ENCODE measurements around the gene NR2C2AP.
"Not testable (repeated sequence)": the region's sequence is repeated elsewhere in the genome, so short reads cannot be mapped to it uniquely, and the experiment has no call there.

NR2C2AP gene

DNA sequence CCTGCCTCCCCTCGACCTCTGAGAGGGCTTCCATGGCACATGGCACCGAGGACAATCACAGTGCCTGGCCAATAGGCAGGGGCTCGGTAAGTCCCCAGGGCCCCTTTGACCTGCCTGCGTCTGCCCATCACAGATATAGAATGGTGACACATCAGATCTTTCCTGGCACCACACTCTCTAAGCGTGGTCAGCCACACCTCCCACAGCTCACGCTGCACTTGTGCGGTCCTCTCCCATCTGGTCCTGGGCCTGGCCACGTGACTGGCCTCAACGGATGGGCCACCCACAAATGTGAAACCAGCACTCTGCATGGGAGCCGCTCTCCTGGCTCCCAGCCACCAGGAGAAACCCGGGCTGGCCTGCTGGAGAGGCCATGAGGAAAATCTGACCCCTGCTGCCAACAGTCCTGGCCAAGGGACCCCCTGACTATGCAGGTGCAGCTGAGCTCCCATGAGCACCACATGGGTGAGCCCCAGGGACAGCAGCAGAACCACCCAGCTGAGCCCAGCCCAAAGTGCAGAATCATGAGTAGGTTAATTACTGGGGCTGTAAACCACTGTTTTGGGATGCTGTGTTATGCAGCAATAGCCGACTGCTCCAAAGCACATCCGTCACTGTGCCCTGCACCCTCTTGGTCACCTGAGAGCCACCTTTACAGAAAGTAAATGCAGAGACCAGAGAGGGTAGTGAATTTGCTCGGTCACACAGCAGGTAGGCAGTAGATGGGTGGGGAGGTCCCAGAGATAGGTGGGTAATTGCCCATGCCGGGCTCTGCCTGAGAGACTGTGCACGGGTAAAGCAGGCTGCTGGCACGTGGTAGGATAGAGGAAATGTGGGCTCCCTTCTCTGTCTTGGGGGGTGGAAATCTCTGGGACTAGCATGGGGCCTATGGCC, 23.4 kb downstream of the NR2C2AP start:
- no peak for DNase-seq

DNA sequence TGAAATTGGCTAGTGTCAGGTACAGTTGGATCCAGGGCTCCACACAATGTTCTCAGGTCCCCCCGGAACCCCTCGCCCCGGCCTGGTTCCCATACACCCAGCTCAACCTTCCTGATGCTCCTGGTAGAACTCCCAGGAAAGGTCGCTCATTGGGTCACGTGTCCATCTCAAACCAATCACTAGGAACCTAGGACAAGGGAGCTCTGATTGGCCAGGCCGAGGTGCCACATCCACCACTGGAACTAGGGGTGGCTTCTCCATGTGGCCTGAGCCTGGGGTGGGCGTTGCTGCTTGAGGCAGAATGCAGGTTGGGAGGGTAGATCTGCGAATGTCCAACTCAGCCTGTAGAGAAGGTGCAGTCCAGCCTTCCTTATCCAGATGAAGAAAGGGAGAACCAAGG, 26.3 kb downstream of the NR2C2AP start:
- DNase-seq: no peak

DNA sequence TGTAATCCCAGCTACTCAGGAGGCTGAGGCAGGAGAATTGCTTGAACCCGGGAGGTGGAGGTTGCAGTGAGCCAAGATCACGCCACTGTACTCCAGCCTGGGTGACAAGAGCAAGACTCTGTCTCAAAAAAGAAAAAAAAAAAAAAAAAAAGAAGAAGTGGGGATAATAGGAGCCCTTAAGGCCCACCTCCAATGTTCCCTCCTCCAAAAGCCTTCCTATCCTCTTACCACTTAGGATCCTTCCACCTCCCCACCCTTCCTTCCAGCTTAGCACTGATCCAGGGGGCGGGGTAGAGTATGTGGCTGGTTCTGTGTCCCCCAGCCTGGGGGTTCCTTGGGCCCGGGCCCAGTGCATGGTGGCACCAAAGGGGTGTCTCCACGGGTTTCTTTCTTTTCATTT, 30.0 kb downstream of the NR2C2AP start:
- DNase-seq: not testable (repeated sequence)

DNA sequence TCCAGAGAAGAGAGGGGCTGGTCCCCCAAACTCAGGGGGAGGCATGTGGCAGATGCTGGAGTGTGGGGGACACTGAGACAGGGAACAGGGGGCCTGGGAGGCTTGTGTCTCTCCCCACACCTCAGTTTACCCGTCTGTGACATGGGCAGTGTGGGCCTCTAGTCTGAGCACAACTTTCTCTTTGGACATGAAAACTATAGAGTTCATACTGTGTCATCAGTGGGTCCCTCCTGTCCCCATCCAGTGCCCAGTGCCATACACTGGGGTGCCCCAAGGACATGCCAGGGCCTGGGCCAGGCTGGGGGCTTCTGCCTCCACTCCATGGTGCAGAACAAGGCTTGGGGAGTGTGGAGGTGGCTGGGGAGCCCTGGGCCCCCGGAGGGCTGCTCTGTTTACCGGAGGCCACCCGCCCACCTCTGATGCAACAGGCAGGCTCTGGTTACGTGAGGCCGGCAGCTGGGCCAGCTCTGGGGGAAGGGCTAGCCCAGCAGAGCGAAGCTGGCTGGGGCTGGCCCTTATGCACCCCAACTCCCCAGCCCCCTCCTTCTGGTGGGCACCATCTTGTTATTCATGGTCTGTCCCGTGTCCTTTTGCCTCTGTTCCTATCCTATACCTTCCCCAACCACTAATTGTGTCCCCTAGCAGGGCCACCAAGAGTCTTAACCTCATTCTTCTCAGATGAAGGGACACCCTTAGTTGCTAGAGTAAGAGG, 31.2 kb downstream of the NR2C2AP start:
- DNase-seq: peak in 1 of 2 donors; percentile 8

DNA sequence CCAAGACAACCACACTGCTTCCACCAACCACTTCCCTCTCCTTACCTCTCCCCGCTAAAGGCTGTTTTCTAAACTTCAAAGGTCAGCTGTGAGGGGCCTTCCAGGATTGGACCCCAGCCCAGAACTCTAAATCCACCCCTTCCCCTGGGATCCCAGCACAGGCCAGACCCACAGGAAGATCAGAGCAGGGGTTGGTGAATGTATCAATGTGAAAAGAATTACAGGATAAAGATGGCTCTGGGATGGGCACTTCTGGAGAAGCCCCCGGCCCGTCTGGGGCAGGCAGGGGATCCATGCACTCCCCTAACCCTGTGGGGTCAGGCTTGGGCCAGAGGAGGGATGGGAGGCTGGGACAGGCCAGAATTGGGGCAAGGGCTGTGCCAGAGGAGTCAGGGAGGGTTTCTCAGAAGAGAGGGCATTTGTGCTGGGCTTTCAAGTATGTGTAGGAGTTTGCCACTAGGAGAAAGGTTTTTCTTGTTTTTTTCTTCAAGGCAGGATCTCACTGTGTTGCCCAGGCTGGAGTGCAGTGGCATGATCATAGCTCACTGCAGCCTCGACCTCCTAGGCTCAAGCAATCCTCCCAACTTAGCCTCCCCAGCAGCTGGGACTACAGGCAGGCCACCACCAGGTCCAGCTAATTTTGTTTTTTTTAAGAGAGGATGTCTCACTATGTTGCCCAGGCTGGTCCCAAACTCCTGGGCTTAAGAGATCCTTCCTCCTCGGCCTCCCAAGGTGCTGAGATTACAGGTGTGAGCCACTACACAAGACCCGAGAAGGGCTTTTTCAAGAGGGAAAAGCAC, 32.1 kb downstream of the NR2C2AP start:
- no peak for DNase-seq

DNA sequence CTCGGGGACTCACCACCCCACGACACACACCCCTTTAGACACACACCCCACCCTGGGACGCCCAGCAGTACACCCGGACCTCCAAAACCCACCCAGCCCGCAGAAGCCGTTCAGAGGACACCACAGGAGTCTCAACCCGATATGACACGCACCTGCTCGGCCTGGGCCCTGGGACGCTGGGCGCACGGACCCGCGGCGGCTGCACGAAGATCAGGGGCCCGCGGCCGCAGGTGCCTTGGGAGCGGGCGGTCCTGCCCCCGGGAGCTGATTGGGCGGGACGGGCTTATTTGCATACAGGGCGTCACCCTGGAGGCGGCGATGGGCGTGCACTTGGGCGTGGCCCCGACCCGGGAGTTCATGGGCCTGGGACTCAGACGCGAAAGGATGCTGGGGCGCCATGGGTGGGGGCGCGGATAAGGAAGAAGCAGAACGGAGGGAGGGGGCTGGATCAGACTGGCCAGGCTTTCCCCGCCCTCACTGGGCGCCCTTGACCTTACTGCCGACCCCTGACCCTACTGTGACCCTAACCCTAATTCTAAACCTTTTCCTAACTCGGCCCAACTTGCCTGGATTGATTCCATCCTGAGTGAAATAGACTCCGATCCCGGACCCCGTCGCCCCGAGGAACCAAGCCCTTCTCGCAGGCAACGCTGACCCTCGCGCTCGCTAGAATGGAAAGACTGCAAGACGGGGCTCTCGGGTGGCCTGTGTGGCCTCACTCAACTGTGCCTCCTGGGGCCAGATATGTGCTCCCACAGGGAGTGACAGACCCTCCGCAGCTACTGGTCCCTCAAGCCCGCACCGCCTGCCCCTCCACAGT, 33.0 kb downstream of the NR2C2AP start, which contains the start of gene MEF2B:
MEF2B (minus strand) TSS at position 211 of the 820 bp plus-strand sequence. CDS start 19,528 bp downstream, outside the sequence.
- peak; percentile 26 to 49 for DNase-seq

DNA sequence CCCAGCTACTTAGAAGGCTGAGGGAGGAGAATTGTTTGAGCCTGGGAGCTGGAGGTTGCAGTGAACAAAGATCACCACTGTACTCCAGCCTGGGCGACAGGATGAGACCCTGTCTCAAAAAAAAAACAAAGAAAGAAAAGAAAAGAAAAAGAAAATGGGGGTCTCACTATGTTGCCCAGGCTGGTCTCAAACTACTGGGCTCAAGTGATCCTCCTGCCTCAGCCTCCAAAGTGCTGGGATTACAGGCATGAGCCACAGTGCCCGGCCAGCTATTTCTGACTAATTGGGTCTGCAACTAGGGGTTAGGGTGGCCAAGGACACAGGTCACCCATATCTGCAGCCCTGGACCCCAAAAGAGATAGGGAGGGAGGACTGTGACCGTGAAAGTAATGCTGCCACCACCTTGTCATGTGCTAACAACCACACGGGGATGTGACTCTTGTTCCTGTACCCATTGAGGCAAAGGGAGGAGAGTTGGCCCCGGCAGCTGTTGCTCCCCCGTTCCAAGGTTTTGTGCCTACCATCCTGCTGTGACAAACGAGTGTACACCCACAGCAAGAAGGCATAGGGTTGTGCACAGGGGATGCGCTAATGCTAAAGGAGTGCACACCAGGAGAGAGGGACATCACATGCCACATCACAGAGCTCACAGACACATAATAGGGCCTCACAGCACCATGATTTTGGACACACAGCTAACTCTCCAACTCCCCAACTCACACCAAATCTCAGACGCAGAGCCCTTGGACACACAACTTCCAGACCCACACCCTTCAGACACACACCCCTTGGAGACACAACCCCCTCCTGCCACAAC, 33.8 kb downstream of the NR2C2AP start:
- DNase-seq: no peak

DNA sequence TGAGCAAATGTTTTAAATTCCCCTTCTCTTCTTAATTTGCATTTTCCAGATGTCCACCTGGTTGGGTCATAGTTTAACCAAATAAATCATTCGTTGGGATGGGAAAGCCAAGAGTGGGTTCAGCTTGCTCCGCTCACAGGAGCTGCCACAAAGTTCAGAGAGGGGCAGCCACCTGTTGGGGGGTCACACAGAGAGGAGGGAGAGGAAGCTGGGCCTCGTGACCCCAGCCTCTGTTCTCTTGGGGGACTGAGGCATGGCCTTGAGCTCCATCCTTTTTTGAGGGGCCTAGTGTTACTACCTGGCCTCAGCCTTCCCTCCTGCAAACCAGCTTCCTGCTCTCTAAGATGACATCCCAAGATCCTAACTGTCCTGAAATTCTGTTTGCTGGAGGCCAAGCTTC, 35.6 kb downstream of the NR2C2AP start:
- DNase-seq: no peak

DNA sequence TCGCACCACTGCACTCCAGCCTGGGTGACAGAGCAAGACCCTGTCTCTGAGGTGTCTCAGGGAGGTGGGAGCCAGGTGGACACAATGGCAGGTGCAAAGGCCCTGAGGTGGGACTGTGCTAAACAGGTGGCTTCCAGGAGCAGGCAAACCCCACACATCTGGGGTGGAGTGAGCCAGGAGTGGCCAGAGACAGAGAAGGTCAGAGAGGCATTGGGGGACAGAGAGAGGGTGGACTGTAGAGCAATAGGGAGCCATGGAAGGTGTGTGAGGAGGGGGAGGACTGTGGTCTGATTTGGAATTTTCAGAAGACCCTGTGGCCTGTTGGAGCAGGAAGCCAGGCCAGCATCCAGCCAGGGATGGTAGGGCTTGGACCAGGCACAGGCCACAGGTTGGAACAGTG, 37.8 kb downstream of the NR2C2AP start:
- no peak for DNase-seq

DNA sequence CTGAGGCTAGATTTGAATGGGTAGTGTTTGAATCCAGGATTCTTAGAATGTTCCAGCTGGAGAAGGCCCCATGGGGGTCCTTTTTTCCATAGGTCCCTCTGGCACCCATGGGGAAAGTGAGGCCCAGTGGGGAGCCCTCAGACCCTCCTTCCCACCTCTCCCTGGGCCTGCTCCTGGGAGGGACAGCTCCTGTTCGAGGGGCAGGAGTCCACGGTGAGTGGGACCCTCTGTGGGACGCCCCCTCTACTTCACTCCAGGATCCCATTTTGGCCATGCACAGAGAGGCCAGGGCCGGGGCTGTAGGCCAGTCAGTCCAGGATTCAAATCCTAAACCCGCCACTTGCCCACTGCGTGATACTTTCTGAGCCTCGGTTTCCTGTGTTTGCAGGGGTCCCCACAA, 40.7 kb downstream of the NR2C2AP start:
- no peak for DNase-seq

DNA sequence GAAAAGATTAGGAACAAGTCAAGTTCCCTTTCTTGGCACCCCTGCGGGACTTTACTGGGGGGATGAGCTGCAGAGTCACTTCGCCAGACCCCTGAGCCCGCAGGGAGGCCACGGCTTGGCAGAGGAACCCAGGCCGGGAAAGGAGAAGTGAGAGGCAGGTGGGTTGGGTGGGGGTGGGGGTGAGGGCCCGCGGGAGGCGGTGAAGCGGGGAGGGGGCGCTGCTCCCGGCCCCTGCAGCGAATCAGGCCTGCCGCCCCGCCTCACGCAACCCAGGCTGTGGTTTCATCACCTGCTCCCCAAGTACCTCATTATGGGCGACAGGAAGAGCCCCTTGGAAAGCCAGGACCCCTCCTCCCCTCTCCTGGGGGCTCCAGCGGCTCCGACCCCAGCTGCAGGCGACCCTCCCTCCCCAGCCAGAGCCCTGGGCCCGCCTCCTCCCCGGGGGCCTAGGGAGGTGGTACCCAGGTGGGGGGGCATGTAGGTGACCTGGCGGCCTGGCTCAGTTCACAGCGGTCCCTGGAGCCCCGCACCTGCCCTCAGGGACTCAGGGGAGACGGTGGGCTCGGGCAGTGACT, 42.7 kb downstream of the NR2C2AP start:
- DNase-seq: no peak

DNA sequence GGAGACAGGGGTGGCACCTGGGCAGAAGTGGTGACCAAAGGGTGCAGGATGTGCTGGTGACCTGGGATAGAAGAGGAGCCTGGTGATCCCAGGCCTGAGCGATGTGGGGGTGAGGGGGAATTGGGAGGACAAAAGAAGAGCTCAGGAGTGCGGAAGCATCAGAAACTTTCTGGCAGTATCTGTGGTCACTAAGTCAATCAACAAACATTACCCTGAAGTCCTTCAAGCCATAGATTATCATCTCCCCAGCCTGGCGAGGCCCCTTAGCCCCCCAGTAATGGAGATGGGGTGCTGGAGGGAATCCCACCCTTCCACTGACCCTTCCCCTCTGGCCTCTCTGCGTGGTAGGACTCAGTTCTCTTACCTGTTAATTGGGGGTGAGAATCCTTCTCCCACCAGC, 43.7 kb downstream of the NR2C2AP start:
- no peak for DNase-seq

DNA sequence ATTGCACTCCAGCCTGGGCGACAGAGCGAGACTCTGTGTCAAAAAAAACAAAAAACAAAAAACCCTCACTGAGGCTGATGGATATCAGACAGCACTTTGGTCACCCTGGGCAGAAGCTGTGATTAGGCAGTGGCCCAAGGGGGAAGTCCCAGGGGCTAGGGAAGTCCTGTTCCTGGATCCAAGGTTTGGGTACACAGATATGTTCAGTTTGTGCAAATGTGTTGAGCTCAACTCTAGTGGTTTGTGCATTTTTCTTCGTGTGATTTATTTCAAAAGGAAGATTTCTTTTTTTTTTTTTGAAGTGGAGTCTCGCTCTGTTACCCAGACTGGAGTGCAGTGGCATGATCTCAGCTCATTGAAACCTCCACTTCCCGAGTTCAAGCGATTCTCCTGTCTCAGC, 45.4 kb downstream of the NR2C2AP start:
- peak in 1 of 2 donors; percentile 11 for DNase-seq

DNA sequence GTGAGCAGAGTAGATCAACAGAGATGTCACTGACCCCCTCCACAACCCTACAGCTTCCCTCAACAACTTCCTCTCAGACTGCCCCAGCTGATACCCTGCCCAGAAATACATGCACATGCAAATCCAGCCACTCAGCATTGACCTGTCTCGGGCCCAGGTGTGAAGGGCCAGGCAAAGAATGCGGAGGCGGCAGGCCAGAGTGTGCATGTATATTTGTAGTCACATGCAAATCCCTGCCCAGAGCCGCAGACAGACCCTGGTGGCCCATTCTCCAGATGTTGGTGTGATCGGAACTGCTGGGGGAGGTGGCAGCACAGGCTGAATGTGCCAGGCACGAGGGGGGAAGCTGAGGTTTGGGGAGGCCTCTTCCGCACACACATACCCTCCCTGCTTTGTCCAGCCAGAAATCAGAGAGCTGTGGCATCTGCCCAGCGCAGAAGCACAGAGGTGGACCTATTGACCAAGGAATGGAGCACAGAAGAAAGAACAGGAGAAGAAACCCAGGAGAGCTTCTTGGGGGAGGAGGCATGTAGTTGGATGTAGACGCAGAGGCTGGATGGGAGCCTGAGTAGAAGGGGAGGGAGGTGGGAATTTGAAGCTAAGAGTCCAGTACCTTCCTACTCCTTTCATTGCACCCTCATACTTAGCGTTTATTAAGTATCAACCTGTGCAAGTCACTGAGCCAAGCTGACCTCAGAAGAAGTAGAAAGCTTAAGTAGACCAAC, 47.6 kb downstream of the NR2C2AP start:
- no peak for DNase-seq

DNA sequence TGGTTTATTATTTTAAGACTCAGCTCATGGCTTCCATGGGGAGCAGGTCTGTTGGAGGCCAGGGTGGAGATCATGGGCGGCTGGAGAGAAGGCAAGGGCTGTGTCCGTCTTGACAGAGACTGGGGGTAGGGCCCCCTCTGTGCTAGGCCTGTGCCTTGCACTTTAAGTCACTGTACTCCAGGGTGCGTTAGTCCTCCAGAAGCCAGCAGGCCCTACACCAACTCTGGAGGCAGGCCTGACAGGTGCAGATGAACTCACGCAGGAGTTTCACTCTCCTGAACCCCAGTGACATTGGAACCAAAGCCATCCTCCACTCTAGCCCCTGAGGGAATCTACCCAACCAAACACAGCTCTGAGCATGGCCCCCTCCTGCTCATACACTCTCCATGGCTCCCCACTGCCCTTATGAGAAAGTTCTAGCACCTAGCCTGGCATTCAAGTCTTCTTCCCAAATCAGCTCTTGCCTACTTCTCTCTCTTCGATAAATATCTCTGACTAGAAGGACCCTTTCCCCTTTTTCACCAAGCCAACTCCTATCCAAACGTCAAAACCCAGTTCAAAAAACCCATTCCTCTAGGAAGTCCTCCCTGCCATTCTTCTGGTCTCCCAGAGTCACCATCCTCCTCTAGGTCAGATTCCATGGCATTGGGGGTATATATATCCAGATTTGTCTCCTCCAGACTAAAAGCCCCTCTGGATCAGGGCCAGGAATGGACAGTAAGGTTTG, 48.3 kb downstream of the NR2C2AP start:
- no peak for DNase-seq

DNA sequence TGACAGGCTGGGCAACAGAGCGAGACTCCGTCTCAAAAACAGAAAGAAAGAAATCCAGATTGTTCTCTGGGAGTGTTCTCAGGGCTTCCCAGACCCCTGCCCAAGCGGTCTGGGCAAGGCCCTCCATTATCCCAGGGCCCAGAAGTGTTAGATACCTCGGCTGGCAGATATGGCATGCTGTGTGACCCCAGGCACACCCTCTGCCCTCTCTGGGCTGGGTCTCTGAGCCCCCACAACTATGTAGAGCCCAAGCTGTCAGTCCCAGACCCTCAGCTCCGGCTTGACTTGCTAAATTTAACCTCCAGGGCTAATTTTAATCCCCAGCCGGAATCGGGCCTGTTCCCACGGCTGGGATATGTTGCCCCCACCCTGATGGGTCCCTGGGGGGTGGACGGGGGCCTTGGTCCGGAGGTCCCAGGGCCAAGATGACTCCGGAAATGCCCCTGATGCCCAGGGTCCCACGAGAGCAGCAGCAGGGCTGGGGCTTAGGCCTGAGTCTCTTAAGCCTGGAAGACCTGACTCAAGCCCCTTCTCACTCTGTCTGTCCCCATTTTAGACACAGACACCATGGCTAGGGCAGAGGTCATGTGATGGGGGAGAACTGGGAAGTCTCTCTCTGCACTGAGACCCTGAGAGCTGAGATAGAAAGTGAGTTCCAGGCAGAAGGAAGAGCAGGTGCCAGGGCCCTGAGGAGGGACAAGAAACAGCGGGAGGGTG, 50.4 kb downstream of the NR2C2AP start:
- DNase-seq: no peak

DNA sequence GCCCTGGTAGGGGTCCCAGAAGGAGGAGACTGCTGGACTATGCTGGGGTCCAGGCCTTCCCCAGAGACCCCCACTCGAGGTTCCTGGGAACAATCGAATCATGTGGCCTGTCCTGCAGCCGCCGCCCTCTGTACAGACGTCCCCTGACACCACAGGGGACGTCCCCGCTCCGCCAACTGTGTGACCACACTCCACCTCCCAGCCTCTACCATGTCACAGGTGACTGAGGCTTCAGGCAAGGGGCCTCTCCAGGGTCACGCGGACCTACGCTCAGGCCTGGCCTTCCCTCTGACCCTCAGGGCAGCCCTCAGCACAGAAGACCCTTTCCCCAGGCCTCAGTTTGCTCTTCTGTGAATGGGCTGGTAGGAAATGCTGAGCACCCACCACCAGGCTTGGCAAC, 51.8 kb downstream of the NR2C2AP start:
- DNase-seq: no peak

Measured in inflammatory macrophage (primary cell).